Left forelimb (tissue), 1 donor: ENCODE results near the gene MYO1B.
"Not testable (repeated sequence)": the region's sequence is repeated elsewhere in the genome, so short reads cannot be mapped to it uniquely, and the experiment has no call there.

ENCODE experiments used
- DNase-seq: peaks from one replicate; pipeline ENCODE4 v3.0.0-alpha.2; 2018; ENCODE audit warnings: low spot score

Gene MYO1B

DNA sequence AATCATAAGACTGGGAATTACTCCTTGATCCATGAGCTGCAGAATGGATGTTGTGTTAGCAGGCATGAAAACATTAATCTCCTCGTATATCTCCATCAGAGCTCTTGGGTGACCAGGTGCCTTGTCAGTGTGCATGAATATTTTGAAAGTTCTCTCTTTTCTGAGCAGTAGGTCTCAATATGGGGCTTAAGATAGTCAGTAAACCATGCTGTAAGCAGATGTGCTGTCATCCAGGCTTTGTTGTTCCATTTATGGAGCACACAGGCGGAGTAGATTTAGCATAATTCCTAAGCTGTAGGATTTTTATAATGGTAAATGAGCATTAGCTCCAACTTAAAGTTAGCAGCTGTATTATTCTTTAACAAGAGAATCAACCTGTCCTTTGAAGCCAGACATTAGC is 160.3 kb downstream of the MYO1B start:
- no peak for DNase-seq

DNA sequence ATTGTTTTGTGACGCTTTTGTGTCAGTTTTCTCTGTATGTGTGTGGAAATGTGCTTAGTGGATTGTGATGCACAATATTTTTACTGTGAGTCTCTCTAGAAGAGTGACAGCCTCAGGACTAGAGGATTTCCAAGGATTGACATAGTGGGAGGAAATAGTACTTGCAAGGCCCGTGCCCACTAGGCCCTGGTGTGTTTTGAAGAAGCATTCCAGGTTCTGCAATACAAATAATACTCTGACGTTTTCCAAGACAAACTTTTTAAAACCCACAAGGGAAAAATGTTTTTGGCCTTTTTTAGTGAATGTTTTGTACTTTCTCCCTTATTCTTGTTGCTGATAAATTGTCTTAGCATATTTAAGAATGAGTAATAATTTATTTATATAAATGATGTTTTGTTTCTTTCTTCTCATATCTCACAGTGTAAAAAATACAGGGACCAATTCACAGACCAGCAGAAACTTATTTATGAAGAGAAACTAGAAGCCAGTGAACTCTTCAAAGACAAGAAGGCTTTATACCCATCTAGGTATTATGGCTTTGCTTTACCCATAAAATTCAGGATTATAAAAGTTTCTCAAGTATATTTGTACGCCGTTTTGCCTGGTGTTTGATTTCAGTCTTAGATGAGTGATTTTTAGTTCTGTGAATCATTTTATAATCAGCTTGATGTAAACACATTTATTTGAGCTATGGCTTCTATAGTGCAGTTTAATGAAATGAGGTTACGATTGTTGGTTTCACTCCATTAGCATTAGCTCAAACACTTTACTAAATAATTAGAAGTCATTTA is 165.6 kb downstream of the MYO1B start:
- no peak for DNase-seq

DNA sequence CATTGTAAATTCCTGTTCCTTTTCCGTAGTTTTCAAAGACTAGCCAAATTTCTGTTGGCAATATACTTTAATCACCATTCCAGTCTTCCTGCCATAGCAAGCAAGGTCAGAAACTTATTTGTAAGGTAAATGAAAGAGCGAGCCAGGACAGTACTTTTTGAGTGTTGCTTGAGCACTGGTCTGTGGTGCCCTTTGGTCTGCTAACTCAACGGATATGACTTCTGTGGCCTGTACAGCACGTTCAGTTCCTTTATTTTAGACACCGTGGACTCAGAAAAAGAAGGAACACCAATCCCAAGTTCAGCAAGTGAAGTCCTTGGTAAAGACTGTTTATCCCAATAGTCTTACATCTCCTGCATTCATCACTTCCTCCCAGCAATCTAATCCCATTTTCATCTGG is 166.3 kb downstream of the MYO1B start:
- DNase-seq, result no peak

DNA sequence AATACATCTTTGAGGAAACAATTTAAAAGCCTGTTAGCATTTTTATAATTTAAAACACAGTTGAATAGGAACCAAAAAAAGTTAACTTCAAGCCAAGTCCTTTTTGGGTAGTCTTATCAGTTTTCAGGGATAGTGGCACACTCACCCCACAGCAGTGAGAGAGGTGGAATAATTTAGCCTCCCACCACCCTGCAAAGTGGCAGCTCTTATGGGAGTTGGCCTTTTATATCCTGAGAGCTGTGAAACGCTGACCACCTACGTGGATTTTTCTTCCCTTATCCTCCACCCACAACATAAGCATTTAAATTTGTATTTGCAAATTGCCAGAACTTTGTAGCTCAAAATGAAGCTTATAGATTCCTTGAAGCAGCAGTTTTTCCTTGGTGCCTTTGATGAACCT is 167.1 kb downstream of the MYO1B start:
- no peak for DNase-seq

DNA sequence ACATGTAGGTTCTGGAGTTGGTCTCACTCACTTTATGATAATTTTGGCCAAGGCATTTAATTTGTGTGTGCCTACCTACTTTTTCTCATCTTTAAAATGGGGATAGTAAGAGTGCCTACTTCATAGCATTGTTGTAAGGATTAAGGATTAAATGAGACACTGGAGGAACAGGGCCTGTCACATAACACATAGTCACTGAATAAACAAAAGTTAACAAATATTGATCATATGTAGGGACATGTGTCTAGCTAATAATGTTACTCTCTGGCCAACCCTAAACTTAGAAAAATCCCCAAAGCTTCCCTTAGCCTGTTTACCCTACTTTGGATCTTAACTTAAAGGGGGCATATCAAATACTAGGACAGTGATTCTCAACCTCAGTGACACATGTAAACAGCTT is 169.9 kb downstream of the MYO1B start:
- no peak for DNase-seq

DNA sequence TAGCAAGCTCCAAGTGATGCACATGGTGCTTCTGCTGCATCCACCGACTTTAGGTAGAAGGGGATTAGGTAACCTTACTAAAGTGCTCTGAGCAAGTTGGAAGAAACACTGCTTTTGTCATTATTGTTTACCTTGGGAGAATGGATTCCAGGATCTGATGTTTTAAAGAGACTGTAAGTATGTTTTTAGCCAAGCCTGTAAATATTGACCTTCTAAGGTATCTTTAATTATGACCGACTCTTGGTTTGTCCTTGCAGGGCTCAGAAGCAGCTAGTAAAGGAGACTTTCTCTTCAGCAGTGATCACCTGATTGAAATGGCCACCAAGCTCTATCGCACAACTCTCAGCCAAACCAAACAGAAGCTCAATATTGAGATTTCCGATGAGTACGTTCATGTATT is 170.7 kb downstream of the MYO1B start:
- DNase-seq, result no peak

DNA sequence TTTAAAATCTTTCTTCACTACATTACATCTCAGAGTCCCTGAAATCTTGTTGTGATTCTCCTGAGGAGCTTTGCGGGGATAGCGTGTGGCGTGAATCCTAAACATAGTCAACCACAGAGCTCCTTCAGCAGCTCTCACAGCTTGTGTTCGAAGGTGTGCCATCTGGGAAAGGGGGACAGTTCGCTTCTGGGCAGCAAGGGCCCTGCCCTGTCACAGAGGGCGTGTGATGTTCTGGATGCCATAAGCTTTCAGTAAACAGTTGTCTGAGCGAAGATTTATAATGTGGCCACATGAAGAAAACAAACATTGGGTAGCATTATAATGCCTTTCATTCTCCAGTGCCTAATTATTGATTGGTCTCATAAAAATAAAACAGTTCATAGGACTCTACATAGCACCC is 172.5 kb downstream of the MYO1B start:
- DNase-seq, result no peak

DNA sequence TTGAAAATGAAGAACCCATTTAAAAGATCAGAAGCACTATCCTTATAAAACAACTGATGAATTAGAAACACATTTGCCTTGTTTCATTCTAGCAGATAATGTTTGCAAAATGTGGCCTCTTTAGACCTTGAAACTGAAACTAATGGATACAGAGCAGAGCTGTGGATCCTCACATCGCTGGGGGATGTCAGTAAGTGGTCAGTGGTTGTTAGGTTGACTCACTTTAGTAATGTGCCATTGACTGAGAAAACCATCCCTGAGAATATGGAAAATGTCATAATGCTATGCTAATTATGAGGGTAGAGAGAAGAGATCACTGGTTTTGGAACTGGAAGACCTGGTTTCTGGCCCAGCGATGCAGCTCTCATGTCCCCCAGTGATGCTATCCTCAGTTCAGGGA is 176.7 kb downstream of the MYO1B start:
- DNase-seq, result no peak

DNA sequence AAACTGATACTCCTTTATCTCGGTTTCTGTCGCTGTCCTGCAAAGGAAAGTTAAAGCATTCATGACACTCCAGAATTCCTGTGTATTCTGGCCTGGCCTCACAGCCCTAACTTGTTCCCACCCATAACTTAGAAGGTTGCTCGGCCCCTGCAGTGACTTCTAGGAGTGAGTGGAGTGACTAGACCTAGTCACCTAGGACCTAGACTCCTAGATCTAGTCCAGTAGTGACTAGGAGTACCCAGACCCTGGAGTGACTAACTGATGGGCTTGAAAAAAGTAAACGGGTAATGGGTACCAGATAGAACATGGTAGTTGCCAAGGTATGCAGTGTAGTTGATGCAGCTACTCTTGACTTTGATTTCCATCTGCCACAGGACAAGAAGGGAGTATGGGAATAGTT is 181.8 kb downstream of the MYO1B start:
- no peak for DNase-seq

DNA sequence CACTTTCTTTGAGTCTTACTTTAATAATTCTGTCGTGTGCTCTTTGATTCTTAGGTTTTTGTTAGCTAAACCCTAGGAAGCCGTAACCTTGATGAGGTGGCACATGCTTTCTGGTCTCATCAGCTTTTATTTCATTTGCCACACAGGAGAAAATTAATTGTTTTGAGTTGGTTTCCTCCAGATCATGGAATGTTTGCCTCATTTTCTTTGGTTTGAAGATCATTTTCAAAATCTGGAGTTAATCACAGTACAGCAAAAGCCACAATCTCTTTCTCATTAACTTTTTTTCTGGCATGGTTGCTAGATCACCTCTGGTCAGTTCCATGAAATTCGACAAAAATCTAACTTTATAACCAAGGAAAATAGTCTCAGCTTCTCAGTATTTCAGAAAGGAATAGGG is 182.9 kb downstream of the MYO1B start:
- no peak for DNase-seq

DNA sequence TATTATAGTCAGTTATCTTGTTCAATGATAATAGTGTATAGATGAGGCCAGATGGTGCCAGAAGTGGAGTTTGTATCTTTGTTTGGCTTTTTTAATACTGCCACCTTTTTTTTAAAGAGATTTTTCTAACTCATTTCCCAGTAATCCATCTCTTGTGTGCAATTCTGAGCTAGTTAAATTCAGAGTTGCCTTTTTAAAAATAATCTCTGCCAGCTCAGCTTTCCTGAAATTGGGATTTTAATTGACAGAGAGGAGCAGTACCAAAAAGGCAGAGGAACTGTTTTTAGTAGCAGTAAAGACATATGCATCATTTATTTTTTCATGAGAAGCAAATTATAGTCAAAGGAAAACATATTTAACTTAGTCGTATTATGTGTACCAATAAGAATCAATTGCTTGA is 185.3 kb downstream of the MYO1B start:
- no peak for DNase-seq

DNA sequence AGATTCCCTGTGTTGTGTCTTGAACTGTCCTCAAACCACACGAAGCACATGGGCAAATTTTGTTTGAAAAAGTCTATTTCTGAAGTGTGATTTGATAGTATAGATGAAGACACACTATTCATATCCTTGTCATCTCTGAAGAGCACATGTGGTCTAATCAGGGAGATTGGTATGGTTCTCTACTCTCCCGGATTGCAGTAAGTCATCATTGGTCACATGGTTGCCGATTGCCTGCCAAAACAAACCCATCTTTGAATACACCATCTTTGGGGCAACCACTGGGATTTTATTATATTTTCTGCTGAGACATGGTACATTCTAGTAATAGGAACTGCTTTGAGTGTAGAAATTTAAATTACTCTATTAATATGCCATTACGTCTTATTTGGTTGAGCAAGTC is 186.9 kb downstream of the MYO1B start:
- no peak for DNase-seq

DNA sequence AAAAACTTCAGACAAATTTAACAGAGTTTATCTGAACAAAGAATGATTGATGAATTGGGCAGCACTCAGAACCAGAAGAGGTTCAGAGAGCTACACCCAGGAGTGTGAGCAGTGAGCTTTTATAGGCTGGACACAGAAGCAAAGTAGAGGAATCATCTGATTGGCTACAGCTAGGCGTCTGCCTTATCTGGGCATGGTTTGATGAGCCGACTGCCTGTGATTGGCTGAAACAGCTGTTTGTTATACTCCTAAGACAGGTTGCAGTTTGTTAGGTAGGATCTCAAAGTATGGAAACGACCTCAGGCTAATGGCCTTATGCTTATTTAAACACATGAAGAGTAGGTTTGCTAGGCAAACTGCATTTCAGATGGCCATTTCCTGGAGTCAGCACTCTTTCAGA is 188.9 kb downstream of the MYO1B start:
- DNase-seq, result no peak

DNA sequence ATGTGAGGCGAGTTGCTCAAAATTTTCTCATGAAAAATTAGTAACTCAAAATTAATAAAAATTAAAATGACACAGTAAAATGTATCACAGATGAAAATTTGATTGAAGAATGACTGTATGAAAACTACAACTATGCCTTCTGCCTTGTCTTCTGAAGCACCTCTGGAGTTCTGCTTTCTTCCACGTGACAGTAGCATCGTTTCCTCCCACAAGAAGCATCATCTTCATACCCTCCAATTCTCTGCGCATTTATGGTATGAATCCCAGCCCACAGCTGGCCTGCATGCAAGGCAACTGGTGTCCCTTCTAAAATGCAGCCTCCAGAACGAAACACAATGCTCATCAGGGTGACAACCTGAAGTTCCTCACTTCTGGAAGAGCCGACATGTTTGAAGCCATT is 189.9 kb downstream of the MYO1B start:
- DNase-seq, result no peak

DNA sequence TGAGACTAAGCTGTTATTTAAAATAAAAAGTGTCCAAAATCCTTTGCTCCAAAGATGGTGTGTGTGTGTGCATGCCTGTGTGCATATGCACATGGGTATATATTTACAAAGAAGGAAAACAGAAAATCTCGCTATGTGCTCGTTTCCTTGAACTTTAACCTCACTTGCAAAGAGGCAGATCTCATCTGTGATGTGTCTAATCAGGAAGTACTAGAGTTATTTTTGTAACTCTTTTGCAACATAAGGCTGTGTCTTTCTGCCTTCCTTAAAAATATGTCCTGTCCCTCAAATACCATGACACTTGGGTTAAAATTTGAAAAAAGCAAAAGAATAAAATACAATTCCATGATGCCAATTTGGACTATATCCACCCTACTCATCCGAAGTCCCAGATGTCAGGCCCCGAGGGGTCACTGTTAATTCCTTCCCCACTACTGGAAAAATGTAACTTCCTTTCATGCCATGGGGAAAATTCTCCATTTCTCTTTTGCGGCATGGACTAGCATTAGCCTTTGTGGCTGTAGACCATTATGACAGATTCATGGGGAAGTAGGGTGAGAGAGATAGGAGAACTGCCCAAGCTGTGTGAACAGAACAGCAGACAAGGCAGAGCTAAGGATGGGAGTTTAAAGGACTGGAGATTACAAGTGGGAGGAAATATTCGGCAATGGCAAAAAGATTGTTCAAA is 191.3 kb downstream of the MYO1B start:
- no peak for DNase-seq

DNA sequence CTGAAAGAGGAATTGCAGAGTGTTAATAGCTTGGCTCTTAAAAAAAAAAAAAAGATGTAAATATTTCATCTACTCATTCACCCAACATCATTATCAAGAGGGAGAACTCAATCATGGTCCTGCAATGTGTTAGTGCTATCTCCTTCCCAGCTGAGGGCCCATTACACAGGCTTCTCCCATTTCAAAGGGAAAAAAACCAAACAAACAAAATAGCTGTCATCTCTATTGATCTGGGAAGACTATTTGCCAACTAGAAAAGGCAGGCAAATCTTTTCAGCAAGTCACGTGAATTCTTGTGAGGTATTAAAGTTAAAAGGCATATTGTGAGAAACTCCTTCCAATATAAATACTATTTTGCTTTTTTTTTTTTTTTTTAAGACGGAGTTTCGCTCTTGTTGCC is 194.3 kb downstream of the MYO1B start:
- no peak for DNase-seq

DNA sequence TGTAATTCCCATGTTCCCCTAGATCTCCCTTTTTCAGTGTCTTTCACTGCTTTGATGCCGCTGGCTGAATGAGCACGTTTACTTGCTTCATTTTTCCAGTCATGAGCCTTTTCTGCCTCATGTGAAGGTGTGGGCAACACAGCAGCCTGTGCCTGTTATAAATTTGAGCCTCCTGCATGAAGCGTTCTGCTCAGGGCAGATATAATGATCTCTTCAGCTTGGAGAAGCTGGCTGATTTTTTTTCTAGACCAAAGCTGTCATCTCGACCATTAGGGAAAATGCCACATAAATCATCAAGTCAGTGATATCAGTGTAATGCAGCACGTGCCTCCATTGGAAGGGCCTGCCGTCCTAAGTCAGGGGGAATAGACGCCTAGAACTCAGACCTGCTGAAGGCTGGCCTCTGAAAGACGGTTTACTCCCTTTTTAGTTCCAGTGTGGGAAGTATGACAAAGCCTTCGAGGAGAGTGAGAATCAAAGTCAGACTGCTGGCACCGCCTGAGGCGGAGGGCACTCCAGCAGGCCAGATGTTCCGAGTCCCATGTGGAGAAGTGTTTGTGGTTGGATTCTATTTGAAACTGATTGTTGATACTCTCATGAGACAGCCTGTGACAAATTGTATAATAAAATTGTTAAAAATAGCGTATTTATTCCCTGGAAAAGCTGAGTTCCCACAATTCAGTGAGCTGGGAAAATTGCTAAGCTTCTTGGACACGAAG is 196.5 kb downstream of the MYO1B start:
- peak; percentile 70 for DNase-seq

DNA sequence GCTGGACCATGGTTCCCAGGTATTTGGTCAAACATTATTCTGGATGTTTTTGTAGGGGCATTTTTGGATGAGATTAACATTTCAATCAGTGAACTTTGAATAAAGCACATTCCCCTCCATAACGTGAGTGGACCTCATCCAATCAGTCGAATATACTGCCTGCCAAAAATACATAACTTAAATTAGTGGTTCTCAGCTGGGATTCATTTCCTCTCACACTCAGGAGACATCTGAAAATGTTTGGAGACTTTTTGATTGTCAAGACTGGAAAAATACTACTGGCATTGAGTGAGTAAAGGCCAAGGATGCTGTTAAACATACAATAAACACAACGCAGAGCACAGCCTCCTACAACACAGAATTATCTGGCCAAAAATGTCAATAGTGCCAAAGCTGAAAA is 198.2 kb downstream of the MYO1B start:
- no peak for DNase-seq

DNA sequence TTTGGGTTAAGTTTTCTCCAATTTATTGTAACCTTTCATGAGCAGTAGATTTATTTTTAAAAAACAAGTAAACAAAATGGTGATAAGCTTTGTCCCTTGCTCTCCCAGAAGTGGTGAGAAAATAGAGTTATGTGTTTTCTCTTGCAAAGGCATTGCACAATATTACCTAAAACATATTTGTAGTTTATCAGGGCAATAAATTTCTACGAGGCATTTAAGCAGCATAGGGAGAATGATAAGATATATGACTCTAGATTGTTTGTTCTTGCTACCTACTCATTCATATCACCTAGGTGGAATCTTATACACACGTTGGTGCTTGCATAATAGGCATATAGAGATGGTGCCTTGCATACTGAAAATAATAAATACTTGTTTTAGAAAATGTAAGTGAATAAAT is 201.7 kb downstream of the MYO1B start:
- no peak for DNase-seq

DNA sequence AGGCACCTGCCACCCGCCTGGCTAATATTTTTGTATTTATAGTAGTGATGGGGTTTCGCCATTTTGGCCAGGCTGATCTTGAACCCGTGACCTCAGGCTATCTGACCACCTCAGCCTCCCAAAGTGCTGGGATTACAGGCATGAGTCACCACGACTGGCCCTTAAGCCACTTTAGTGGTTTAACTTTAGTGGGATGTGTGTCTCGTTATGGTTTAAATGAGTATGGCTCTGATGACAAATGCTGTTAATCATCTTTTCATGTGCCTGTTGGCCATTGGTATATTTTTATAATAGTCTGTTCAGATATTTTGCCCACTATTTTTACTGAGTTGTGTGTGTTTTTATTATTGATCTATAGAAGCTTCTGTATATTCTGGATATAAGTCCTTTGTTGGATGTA is 205.9 kb downstream of the MYO1B start:
- no peak for DNase-seq

DNA sequence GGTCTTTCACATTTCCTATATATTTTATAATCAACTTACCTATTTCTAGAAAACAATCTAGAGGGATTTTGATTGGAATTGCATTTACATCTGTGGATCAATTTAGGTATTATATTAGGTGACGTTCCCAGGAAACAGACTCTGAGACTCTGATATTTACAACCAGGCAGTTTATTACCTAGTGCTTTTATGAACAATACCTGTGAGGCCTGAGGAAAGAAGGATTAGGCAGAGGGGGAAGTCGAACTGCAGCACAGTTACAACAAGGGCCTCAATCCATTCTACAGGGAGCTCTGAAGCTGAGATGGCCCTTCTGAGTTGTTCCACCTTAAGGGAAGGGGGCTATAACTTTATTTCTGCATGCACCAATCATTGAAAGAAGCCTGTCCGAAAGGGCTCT is 206.9 kb downstream of the MYO1B start:
- no peak for DNase-seq

DNA sequence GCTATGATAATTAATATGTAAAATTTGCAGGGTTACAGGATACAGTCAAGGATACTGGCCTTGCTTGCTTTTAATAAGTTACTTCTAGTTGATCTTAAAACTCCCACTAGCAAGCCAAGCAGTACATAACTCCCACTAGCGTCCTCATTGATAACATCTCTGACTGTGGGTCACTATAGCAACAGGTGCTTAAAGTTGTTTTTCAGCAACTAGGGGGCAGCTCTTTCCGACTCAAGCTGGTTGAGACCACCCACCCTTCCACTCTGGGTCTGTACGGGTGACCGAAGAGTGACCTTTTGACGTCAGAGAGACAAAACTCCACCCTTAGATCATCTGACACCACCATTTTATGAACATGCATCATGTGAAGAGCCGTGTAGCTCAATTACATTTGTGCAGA is 208.6 kb downstream of the MYO1B start:
- no peak for DNase-seq

DNA sequence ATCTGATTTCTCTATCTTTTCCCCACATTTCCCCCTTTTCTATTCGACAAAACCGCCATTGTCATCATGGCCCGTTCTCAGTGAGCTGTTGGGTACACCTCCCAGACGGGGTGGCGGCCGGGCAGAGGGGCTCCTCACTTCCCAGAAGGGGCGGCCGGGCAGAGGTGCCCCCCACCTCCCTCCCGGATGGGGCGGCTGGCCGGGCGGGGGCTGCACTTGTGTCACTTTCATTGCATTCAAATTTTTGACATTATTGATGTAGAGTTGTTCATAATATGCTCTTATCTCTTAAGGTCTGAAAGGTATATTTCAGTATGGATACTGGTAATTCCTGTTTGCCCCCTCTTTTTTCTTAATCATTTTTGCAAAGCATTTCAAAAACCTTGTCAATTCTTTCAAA is 211.3 kb downstream of the MYO1B start:
- DNase-seq, result not testable (repeated sequence)
